Measurements from ENCODE around the gene MAJIN. TPM values are rescaled to one million over a fixed set of nuclear protein-coding genes. Genes with fewer than 3 reads are reported as not detected.

Gene MAJIN
- total RNA-seq, 1 experiment from 2014 or later = not detected

- no peak for DNase-seq (ENCODE audit: low read depth)
Measured at GRCh38 chr11:64893194-64894069, 78.5 kb downstream of the MAJIN start.

DNA sequence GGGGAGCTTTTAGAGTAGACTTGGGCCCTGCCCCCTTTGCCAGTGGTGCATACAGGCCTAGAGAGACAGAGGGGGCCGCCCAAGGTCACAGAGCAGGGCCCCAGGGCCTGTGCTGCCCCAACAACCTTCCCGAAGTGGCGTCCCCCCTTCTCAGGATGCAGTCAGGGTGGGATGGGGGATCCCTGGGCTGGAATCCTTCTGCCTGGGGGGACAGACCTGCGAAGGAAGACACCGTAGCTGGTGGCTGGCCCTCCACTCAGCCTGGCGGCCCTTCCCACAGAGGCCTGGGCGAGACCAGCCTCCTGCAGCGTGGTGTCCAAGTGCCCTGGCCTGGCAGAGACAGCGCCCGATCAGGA lies 79.1 kb downstream of the MAJIN start:
- DNase-seq (ENCODE audit: low read depth) = no peak

- DNase-seq (ENCODE audit: low read depth) = no peak
Measured at GRCh38 chr11:64892411-64892831, 79.5 kb downstream of the MAJIN start.

- DNase-seq (ENCODE audit: low read depth) = no peak
Measured at GRCh38 chr11:64891880-64892279, 80.0 kb downstream of the MAJIN start.

DNA sequence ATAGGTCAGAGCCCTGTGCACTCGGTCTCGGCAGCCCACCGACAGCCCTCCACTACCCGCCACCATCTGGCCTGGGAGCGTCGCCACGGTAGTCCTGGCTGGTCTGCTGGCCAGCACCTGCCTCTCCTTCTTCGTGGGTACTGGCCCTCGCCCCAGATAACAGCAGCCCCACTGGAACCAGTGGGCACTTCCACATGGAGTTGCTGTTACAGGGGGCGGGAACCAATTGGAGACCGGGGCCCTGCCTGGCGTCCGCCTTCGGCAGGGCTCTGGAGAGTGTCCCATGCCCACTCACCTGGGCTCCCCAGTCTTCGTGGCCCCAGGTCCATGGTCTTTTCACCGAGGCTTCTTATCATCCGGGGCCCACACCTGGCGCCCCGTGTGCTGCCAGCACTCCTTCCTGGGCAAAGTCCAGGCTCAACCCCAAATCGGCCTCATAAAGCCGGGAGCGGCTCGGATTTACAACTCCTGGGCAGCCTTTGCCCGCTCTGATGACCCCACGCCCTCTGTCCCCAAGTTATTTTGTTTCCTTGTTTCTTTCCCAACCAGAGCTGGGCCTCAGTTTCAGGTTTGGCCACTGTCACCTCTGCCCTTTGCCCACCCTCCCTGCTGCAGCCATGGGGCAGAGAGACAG lies 80.6 kb downstream of the MAJIN start:
- no peak for DNase-seq (ENCODE audit: low read depth)

DNA sequence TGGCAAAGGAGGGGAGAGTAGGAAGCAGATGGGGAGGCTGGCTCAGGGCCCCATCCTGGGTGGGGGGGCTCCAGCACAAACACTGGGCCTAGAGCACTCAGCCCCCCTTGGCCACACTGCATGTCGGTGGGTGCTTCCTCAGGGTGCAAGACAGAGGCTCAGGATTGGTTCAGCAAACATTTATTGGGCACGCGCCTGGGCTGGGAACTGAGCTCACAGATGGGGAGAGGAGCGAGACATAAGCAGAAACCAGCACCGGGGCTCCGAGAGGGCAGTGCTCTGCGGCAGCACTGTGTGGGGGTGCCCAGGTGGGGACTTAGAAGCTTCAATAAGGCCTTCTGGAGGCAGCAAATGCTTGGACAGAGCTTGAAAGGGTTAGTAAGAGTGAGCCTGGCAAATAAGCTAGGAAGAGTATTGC lies 81.4 kb downstream of the MAJIN start:
- DNase-seq (ENCODE audit: low read depth) = no peak

- DNase-seq (ENCODE audit: low read depth) = no peak
Measured at GRCh38 chr11:64888729-64889511, 83.0 kb downstream of the MAJIN start.

- DNase-seq (ENCODE audit: low read depth) = no peak
Measured at GRCh38 chr11:64888406-64888728, 83.5 kb downstream of the MAJIN start.

Small RNA genes lying within 50 kb of the gene (small RNA-seq; reads per million reads assigned to genes)
- gene MIR6749 (not detected), gene MIR6750 (not detected), gene MIR6879 (not detected)

Other genes with a start within 250 kb of the MAJIN start
- 0.42 TPM in 1 of 2 replicates, not detected in the other for gene NRXN2, start 248.9 kb downstream of the MAJIN start, total RNA-seq (2014; rRNA removed; shearing (Covaris generic))
- not detected in 2 replicates for gene RASGRP2, start 228.0 kb downstream of the MAJIN start, total RNA-seq (2014; rRNA removed; shearing (Covaris generic))
- 0.02 TPM in 1 of 2 replicates, not detected in the other for gene PYGM, start 212.1 kb downstream of the MAJIN start, total RNA-seq (2014; rRNA removed; shearing (Covaris generic))
- 110 and 153 TPM in 2 replicates for gene SF1, start 193.6 kb downstream of the MAJIN start, total RNA-seq (2014; rRNA removed; shearing (Covaris generic))
- gene MAP4K2, start 168.9 kb downstream of the MAJIN start, total RNA-seq (2014; rRNA removed; shearing (Covaris generic)) = 19.2 and 23.3 TPM in 2 replicates
- gene MEN1, start 161.6 kb downstream of the MAJIN start, total RNA-seq (2014; rRNA removed; shearing (Covaris generic)) = 22.3 and 34.1 TPM in 2 replicates
- 0.13 and 0.23 TPM in 2 replicates for gene CDC42BPG, start 127.5 kb downstream of the MAJIN start, total RNA-seq (2014; rRNA removed; shearing (Covaris generic))
- gene EHD1, start 93.5 kb downstream of the MAJIN start, total RNA-seq (2014; rRNA removed; shearing (Covaris generic)) = 62.0 and 80.4 TPM in 2 replicates
- gene ATG2A, start 54.9 kb downstream of the MAJIN start, total RNA-seq (2014; rRNA removed; shearing (Covaris generic)) = 17.5 and 19.6 TPM in 2 replicates
- 7.7 and 8.3 TPM in 2 replicates for gene PPP2R5B, start 47.4 kb downstream of the MAJIN start, total RNA-seq (2014; rRNA removed; shearing (Covaris generic))
- 0.53 TPM in 1 of 2 replicates, not detected in the other for gene GPHA2, start 36.2 kb downstream of the MAJIN start, total RNA-seq (2014; rRNA removed; shearing (Covaris generic))
- gene BATF2, start 24.9 kb upstream of the MAJIN start, total RNA-seq (2014; rRNA removed; shearing (Covaris generic)) = 1.6 and 3.1 TPM in 2 replicates
- gene ARL2, start 42.1 kb upstream of the MAJIN start, total RNA-seq (2014; rRNA removed; shearing (Covaris generic)) = 237 and 263 TPM in 2 replicates
- gene SNX15, start 55.3 kb upstream of the MAJIN start, total RNA-seq (2014; rRNA removed; shearing (Covaris generic)) = 20.1 and 23.1 TPM in 2 replicates
- 21.3 and 25.1 TPM in 2 replicates for gene SAC3D1, start 69.1 kb upstream of the MAJIN start, total RNA-seq (2014; rRNA removed; shearing (Covaris generic))
- 0.23 TPM in 1 of 2 replicates, not detected in the other for gene NAALADL1, start 86.4 kb upstream of the MAJIN start, total RNA-seq (2014; rRNA removed; shearing (Covaris generic))
- gene CDCA5, start 111.9 kb upstream of the MAJIN start, total RNA-seq (2014; rRNA removed; shearing (Covaris generic)) = 63.3 and 78.4 TPM in 2 replicates
- gene ZFPL1, start 112.1 kb upstream of the MAJIN start, total RNA-seq (2014; rRNA removed; shearing (Covaris generic)) = 39.7 and 56.6 TPM in 2 replicates
- 139 and 163 TPM in 2 replicates for gene VPS51, start 124.1 kb upstream of the MAJIN start, total RNA-seq (2014; rRNA removed; shearing (Covaris generic))
- 4.8 and 5.5 TPM in 2 replicates for gene TM7SF2, start 139.8 kb upstream of the MAJIN start, total RNA-seq (2014; rRNA removed; shearing (Covaris generic))
- gene ZNHIT2, start 145.6 kb upstream of the MAJIN start, total RNA-seq (2014; rRNA removed; shearing (Covaris generic)) = 42.9 and 43.6 TPM in 2 replicates
- gene FAU, start 150.0 kb upstream of the MAJIN start, total RNA-seq (2014; rRNA removed; shearing (Covaris generic)) = 410 and 898 TPM in 2 replicates
- gene MRPL49, start 150.2 kb upstream of the MAJIN start, total RNA-seq (2014; rRNA removed; shearing (Covaris generic)) = 100 and 124 TPM in 2 replicates
- 10.1 and 11.2 TPM in 2 replicates for gene SYVN1, start 162.4 kb upstream of the MAJIN start, total RNA-seq (2014; rRNA removed; shearing (Covaris generic))
- not detected in 2 replicates for gene SPDYC, start 198.1 kb upstream of the MAJIN start, total RNA-seq (2014; rRNA removed; shearing (Covaris generic))
- 90.6 and 105 TPM in 2 replicates for gene CAPN1, start 209.8 kb upstream of the MAJIN start, total RNA-seq (2014; rRNA removed; shearing (Covaris generic))

All from HT1080 (cell line).